ENCODE measurements around the gene EIF5A. TPM values are rescaled to one million over a fixed set of nuclear protein-coding genes. Genes with fewer than 3 reads are reported as not detected.

The EIF5A gene
- total and polyA plus RNA-seq, 9 of the 15 experiments (the other 6 are each of a cell fraction or from before 2014, with no cell fraction given) = 22.9 to 1,163 (median 772) TPM

GRCh38 chr17:7280519-7281073 lies 26.8 kb upstream of the EIF5A start (continued):
- no peak for TF ChIP-seq POLR2AphosphoS2 (IDR thresholded peaks at IDR 0.05; ENCODE audit: low read length)
- TF ChIP-seq KDM1A (IDR thresholded peaks at IDR 0.05) = no peak
- peak in 1 of 2 experiments; percentile 14; a peak in 1 of 4 replicates for TF ChIP-seq RCOR1 (IDR thresholded peaks at IDR 0.05; ENCODE audit: borderline replicate concordance in 1 of 2, low read depth in 2 of 2, low read length in 2 of 2)
- no peak for TF ChIP-seq NFIX (CRISPR knock-in tag; IDR thresholded peaks at IDR 0.05; ENCODE audit: low read depth)
- TF ChIP-seq ZNF57 (CRISPR knock-in tag; IDR thresholded peaks at IDR 0.05) = no peak
- TF ChIP-seq SREBF2 (CRISPR knock-in tag; IDR thresholded peaks at IDR 0.05) = no peak
- TF ChIP-seq, protein P1, sequence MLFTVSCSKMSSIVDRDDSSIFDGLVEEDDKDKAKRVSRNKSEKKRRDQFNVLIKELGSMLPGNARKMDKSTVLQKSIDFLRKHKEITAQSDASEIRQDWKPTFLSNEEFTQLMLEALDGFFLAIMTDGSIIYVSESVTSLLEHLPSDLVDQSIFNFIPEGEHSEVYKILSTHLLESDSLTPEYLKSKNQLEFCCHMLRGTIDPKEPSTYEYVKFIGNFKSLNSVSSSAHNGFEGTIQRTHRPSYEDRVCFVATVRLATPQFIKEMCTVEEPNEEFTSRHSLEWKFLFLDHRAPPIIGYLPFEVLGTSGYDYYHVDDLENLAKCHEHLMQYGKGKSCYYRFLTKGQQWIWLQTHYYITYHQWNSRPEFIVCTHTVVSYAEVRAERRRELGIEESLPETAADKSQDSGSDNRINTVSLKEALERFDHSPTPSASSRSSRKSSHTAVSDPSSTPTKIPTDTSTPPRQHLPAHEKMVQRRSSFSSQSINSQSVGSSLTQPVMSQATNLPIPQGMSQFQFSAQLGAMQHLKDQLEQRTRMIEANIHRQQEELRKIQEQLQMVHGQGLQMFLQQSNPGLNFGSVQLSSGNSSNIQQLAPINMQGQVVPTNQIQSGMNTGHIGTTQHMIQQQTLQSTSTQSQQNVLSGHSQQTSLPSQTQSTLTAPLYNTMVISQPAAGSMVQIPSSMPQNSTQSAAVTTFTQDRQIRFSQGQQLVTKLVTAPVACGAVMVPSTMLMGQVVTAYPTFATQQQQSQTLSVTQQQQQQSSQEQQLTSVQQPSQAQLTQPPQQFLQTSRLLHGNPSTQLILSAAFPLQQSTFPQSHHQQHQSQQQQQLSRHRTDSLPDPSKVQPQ (CRISPR knock-in tag; IDR thresholded peaks at IDR 0.05; ENCODE audit: borderline replicate concordance) = no peak
- TF ChIP-seq KHSRP (IDR thresholded peaks at IDR 0.05) = no peak
- no peak for TF ChIP-seq EZH2 (IDR thresholded peaks at IDR 0.05; ENCODE audit: borderline replicate concordance, low read depth, low read length)
- no peak for TF ChIP-seq ZNF316 (IDR thresholded peaks at IDR 0.05)
- no peak for TF ChIP-seq BCL6 (CRISPR knock-in tag; IDR thresholded peaks at IDR 0.05)
- TF ChIP-seq, protein P2, sequence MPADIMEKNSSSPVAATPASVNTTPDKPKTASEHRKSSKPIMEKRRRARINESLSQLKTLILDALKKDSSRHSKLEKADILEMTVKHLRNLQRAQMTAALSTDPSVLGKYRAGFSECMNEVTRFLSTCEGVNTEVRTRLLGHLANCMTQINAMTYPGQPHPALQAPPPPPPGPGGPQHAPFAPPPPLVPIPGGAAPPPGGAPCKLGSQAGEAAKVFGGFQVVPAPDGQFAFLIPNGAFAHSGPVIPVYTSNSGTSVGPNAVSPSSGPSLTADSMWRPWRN (IDR thresholded peaks at IDR 0.05; ENCODE audit: low read depth) = no peak
- no peak; the same call in 1 of the 2 replicates for TF ChIP-seq GATAD2B (IDR thresholded peaks at IDR 0.05; ENCODE audit: borderline replicate concordance)
- TF ChIP-seq NFIC (IDR thresholded peaks at IDR 0.05) = peak; percentile 58
- TF ChIP-seq HLTF (IDR thresholded peaks at IDR 0.05) = no peak
- TF ChIP-seq ZNF583 (CRISPR knock-in tag; IDR thresholded peaks at IDR 0.05) = no peak
- TF ChIP-seq, protein P3, sequence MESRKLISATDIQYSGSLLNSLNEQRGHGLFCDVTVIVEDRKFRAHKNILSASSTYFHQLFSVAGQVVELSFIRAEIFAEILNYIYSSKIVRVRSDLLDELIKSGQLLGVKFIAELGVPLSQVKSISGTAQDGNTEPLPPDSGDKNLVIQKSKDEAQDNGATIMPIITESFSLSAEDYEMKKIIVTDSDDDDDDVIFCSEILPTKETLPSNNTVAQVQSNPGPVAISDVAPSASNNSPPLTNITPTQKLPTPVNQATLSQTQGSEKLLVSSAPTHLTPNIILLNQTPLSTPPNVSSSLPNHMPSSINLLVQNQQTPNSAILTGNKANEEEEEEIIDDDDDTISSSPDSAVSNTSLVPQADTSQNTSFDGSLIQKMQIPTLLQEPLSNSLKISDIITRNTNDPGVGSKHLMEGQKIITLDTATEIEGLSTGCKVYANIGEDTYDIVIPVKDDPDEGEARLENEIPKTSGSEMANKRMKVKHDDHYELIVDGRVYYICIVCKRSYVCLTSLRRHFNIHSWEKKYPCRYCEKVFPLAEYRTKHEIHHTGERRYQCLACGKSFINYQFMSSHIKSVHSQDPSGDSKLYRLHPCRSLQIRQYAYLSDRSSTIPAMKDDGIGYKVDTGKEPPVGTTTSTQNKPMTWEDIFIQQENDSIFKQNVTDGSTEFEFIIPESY (CRISPR knock-in tag; IDR thresholded peaks at IDR 0.05) = peak; percentile 25; the same call in 1 of the 2 replicates
- TF ChIP-seq, protein P4, sequence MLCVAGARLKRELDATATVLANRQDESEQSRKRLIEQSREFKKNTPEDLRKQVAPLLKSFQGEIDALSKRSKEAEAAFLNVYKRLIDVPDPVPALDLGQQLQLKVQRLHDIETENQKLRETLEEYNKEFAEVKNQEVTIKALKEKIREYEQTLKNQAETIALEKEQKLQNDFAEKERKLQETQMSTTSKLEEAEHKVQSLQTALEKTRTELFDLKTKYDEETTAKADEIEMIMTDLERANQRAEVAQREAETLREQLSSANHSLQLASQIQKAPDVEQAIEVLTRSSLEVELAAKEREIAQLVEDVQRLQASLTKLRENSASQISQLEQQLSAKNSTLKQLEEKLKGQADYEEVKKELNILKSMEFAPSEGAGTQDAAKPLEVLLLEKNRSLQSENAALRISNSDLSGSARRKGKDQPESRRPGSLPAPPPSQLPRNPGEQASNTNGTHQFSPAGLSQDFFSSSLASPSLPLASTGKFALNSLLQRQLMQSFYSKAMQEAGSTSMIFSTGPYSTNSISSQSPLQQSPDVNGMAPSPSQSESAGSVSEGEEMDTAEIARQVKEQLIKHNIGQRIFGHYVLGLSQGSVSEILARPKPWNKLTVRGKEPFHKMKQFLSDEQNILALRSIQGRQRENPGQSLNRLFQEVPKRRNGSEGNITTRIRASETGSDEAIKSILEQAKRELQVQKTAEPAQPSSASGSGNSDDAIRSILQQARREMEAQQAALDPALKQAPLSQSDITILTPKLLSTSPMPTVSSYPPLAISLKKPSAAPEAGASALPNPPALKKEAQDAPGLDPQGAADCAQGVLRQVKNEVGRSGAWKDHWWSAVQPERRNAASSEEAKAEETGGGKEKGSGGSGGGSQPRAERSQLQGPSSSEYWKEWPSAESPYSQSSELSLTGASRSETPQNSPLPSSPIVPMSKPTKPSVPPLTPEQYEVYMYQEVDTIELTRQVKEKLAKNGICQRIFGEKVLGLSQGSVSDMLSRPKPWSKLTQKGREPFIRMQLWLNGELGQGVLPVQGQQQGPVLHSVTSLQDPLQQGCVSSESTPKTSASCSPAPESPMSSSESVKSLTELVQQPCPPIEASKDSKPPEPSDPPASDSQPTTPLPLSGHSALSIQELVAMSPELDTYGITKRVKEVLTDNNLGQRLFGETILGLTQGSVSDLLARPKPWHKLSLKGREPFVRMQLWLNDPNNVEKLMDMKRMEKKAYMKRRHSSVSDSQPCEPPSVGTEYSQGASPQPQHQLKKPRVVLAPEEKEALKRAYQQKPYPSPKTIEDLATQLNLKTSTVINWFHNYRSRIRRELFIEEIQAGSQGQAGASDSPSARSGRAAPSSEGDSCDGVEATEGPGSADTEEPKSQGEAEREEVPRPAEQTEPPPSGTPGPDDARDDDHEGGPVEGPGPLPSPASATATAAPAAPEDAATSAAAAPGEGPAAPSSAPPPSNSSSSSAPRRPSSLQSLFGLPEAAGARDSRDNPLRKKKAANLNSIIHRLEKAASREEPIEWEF (CRISPR knock-in tag; IDR thresholded peaks at IDR 0.05) = no peak
- no peak for TF ChIP-seq TAF9B (IDR thresholded peaks at IDR 0.05; ENCODE audit: partially characterized antibody)
- TF ChIP-seq NEUROD1 (IDR thresholded peaks at IDR 0.05; ENCODE audit: borderline replicate concordance, low read depth, low read length, partially characterized antibody) = no peak
